ENCODE measurements around the gene POFUT2.

POFUT2 gene, protein sequence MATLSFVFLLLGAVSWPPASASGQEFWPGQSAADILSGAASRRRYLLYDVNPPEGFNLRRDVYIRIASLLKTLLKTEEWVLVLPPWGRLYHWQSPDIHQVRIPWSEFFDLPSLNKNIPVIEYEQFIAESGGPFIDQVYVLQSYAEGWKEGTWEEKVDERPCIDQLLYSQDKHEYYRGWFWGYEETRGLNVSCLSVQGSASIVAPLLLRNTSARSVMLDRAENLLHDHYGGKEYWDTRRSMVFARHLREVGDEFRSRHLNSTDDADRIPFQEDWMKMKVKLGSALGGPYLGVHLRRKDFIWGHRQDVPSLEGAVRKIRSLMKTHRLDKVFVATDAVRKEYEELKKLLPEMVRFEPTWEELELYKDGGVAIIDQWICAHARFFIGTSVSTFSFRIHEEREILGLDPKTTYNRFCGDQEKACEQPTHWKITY

DNA sequence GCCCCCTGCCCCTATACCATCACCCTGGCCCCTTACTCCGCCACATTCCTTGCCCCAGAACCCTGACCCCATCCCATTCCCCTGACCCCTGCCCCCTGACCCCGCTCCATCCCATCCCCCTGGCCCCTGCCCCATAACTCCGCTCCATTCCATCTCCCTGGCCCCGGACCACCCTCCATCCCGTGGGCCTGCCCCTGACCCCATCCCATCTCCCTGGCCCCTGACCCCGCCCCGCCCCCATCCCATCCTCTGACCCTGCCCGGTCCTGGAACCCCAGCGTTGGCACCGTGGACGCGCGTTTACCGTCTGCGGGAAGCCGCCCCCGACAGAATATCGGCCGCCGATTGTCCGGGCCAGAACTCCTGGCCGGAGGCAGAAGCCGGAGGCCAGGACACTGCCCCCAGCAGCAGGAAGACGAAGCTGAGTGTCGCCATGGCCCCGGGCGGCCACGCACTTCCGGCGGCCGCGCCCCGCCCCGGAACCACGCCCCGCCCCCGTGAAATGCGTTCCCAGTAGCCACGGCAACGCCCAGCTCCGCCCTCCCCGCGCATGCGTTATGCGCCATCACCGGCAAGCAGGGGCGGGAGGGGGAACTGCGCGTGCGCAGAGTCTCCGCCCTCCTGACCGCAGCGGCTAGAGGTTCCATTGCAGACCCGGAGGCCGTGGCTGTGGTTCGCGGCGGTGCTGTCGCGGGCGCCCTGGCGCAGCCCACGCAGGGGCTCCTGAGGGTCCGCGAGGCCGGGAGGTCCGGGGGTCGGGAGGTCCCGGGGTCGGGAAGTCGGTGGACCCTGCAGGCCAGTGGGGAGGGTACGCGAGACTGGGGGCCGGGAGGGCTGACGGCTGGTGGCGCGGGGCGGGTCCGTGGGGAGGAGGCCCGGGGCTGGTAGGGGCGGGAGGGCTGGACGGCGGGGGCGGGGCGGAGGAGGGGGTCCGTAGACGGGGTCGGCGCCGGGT is at the start of gene POFUT2:
Gene POFUT2, minus strand, starts transcription at position 458 of the 954 bp plus-strand sequence. Its CDS starts 24 bp downstream, at position 434.
- peak; percentile 98 for DNase-seq

DNA sequence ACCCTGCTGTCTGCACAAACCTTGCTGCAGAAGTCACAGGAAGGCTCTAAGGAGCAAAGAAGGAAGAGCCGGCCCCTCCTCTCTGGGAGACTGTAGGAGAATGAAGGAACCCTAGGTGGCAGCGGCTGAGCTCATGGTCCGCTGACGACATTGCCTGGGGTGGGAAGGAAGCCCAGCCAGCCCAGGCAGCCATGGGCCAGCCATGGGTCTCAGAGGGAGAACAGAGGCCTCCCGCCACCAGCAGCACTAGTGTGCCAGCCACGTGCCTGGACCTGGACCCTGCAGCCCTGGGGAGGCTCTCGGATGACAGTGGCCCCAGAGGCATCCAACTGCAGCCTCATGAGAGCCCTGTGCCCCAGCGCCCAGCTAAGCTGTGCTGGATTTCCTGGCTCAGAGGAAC is 49.2 kb upstream of the POFUT2 start:
- no peak for DNase-seq

GRCh38 chr21:45336535-45336810 is 48.8 kb upstream of the POFUT2 start:
- no peak for DNase-seq

DNA sequence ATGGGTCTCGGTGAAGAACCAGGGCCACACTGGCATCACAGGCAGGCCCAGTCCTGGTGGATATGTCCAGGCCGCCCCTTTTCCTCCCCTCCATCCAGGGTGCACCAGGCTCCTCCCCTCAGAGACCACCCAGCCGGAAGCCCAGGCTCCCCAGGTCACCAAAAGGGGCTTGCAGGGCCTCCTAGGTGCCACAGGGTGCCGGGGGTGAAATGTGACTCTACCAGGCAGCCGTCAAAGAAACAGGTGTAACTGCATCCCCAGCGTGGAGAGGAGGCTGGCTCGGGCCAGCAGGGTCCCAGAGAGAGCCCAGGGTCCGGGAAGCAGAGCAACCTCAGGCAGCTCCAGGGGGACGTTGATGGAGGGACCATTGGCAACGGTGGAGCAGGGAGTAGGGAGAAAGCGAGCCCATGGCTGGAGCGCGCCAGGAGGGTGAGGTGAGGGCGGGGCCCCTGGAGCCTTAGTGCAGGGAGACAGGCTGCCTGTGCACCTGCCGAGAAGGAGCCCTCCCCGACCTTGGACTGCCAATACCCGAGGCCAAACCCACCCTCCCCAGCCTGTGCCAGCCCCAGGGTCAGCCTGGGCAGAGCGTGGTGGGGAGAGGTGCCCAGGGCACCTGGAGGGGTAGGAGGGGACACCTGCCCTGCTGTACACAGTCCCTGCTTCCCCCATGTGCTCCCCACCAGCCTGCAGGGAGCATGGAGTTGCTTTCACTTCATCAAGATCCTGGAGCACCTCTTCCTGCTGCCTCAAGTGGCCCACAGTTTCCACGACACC is 48.3 kb upstream of the POFUT2 start:
- no peak for DNase-seq

DNA sequence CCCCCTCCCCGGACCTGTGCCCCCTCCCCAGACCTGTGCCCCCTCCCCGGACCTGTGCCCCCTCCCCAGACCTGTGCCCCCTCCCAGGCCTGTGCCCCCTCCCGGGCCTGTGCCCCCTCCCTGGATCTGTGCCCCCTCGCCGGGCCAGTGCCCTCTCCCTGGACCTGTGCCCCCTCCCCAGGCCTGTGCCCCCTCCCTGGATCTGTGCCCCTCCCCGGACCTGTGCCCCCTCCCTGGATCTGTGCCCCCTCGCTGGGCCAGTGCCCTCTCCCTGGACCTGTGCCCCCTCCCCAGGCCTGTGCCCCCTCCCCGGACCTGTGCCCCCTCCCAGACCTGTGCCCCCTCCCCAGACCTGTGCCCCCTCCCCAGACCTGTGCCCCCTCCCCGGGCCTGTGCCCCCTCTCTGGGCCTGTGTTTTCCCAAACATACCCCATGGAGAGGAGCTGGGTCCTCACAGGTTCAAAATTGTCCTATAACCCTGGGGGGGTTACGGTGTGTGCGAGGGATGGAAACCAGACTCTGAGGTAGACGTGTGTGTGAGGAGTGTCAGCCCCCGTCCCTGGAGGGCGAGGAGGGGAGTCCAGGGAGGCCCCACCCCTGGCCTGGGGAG is 47.6 kb upstream of the POFUT2 start:
- DNase-seq = no peak

- no peak for DNase-seq
Measured at GRCh38 chr21:45334591-45335081, 46.9 kb upstream of the POFUT2 start.

DNA sequence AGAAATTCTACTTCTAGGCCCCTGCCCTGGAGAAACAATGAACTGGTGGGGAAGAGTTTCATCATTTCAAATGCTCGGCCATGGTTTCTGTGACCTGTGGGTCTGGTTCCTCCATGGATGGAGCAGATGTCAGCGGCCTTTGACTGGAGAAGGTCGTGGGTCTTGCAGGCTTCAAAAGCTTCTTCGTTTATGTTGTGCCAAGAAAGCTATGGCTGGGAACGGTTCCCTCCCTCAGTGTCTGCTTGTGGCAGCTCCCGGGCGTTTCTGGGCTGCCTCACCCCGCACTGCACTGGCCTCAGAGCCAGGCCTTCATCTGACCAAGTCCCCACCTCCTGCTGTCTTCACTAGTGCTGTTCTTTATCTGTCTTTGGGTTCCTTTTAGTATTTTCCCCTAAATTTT is 46.4 kb upstream of the POFUT2 start:
- no peak for DNase-seq

GRCh38 chr21:45333583-45334121 is 46.0 kb upstream of the POFUT2 start:
- DNase-seq = no peak

DNA sequence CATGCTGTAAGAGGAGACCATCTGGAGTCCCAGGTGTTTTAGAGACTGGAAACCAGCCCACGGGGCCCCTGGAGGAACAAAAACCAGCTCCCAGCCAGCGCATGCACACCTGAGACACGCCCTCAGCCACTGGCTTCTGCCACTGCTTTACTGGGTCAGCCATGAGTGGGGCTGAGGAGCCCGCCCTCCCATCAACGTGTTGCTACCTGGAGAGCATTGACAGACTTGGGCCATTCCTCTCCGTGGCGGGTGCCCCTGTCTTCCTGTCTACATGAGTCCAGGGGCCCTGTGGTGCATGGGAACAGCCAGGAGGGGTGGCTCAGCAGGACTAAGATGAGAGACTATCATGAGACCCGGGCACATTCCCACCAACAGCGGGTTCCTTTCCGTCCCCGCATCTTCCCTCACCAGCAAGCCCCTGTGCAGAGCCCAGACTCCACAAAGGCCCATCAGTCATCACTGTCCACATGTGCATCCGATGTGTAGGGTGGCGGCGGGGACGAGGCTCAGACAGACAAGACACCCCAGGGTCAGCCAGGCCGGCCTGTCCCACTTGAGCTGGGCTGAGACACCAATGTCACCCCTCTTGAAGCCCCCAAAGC is 45.4 kb upstream of the POFUT2 start:
- no peak for DNase-seq

- DNase-seq = no peak
Measured at GRCh38 chr21:45332415-45332814, 44.7 kb upstream of the POFUT2 start.

- no peak for DNase-seq
Measured at GRCh38 chr21:45331531-45332147, 43.9 kb upstream of the POFUT2 start.

- DNase-seq = no peak
Measured at GRCh38 chr21:45330851-45331261, 43.2 kb upstream of the POFUT2 start.

DNA sequence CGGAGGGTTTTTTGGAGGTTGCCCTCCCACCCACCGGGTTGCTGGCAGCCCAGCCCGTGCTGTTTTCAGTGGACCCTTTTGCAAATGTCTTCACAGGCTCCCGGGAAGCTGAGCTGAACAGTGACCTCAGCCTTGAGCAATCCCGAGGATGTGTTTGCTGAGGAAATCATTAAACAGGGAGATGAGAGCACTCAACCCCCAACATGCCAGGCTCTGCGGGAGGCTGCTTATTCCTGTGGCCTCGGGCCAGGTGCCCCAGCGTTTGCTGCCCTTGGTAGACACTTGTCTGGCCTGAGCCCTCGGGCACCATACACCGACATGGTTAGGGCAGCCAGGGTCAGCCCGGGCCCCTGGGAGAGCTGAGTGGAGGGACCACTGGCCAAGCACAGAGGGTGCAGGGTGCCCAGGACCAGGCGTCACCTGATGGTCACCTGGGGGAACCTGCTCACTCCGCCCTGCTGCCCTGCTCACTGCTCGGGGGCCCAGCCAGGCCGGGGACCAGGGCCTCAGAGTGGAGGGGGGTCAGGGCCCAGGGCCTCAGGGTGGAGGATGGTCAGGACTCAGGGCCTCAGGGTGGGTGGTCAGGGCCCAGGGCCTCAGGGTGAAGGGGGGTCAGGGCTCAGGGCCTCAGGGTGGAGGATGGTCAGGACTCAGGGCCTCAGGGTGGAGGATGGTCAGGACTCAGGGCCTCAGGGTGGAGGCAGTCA is 42.5 kb upstream of the POFUT2 start:
- no peak for DNase-seq

DNA sequence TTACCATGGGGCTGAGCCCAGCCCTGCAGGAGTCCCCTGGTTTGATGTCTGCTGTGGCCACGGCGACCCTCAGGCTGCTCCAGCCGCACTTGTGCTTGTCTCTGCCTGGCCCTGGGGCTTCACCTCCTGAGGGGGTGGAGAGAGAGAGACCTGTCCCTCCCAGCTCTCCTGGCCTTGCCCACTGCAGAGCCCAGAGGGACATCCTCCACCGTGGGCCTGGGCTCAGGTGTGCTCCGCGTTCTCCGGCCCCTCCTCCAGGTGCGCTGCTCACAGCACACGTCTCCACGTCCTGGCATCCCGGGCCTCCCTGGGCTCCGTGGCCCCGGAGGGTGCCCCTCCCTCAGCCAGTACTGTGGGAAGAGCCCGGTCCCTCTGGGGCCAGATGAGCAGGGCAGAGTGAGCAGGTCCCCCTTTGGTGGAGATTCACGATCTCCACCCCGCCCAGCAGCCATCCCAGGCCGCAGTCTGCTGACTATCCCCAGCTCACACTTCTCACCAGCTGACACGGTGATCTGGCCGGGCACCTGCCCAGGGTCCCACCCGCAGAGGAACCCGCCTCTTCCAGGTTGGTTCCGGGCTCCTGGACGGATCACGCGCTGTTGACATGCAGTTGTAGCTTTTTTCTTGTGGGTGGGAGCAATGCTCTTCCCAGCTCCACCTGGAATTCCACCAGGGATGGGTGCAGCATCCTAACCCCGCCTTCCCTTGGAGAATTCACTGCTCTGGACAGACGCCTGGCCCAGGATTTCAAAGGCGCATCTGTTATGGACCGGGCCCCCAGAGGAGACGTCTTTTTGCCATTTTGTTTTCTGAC is 41.8 kb upstream of the POFUT2 start:
- no peak for DNase-seq

DNA sequence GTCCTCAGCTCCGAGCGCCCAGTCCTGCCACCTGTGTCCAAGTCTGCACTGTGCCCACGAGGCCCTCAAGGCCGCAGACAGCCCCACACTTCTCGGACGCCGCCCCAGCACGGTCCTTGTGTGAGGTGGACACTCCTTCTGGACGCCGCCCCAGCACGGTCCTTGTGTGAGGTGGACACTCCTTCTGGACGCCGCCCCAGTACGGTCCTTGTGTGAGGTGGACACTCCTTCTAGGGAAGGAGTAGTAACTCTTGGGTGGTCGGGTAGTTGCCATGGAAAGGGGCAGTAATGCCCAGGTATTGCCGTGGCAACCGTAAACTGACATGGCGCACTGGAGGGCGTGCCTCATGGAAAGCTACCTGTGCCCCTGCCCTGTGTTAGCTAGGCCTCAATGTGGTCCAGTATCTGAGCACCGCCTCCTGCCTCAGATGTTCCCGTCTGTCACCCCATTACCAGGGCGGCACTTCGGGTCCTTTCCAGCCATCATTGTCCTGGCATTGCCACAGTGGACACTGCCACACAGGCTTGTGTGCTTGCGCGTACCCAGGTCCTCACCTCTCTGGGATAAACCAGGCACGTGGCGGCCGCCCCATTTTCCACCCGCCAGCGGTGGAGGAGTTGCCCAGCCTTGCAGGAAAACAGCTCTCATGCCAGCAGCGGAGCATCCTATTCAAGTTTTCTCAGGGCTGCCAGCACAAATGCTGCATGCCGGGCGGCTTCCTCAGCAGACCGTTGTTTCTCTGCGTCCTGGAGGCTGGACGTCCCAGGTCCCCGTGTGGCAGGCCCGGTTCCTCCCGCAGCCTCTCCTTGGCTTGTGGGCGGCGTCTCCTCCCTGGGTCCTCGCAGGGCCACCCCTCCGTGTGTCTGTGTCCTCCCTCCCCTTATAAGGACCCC is 40.8 kb upstream of the POFUT2 start:
- no peak for DNase-seq

- no peak for DNase-seq
Measured at GRCh38 chr21:45327441-45328197, 39.9 kb upstream of the POFUT2 start.

DNA sequence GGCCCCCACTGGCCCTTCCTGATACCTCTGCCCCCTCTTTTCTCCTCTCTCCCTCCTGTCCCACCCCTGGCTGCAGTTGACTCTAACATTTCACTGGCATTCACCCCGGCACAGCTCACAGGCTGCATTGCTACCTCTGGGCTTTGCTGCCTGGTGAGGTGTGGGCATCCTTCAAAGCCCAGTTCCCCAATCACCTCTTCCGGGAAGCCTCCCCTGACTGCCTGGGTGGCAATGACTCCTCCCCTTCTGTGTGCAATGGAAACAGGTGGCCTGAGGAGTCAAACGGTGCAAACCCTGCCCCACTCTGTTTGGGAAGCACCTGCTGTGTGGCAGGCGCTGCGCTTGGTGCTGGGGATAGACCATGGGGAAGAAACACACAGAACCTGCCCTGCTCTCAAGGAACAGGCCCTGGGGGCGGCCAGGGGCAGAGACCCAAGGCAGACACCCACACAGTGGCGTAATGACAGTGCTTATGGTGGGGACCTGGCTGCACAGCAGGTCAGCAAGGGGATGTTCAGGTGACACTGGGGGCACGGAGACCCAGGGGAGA is 39.3 kb upstream of the POFUT2 start:
- DNase-seq = no peak

Data from CD4-positive, alpha-beta T cell treated with Interleukin-17A for 1 hour (primary cell).